Natural killer cell (primary cell): ENCODE data around the gene PRDM1. TPM values are rescaled to one million over a fixed set of nuclear protein-coding genes. Genes with fewer than 3 reads are reported as not detected.
A peak's percentile ranks its signal among the peaks of the same experiment; 100 is the strongest.

ENCODE experiments used
- ATAC-seq, 3 donors: fragments of 150-1000 bp in 2 of 3; fragments of 200-7000 bp in 1 of 3; cut with Tn5 transposase; 1 replicate in 1 of 3; 2 replicates in 2 of 3; pipeline ENCODE4 v1.10.0; 2021; ENCODE audit warnings: mild to moderate bottlenecking in 2 of 3, moderate library complexity in 2 of 3
- DNase-seq, 2 donors: peaks; one replicate each; pipeline versions ENCODE4 v3.0.0 to v3.0.0-alpha.2; 2013 to 2021; ENCODE audit warnings: mixed read lengths in 1 of 2
- H3K27ac ChIP-seq: one replicate; pipeline ENCODE4 v1.5.1; 2013; ENCODE audit warnings: mild to moderate bottlenecking, low read length
- H3K27me3 ChIP-seq: one replicate; pipeline ENCODE4 v1.6.1; 2013; ENCODE audit warnings: low read length; ENCODE audit not compliant: control insufficient read depth, insufficient read depth
- H3K36me3 ChIP-seq: one replicate; pipeline ENCODE4 v1.6.1; 2013; ENCODE audit warnings: low read length; ENCODE audit not compliant: control insufficient read depth, insufficient read depth
- H3K4me1 ChIP-seq: one replicate; pipeline ENCODE4 v1.6.1; 2013; ENCODE audit warnings: low read length; ENCODE audit not compliant: control insufficient read depth, insufficient read depth
- H3K4me3 ChIP-seq: one replicate; pipeline ENCODE4 v1.5.1; 2013; ENCODE audit warnings: low read length
- H3K9me3 ChIP-seq: one replicate; pipeline ENCODE4 v1.6.1; 2013; ENCODE audit warnings: low read length; ENCODE audit not compliant: control insufficient read depth, insufficient read depth
- H3K27ac Mint-ChIP-seq, 2 donors: one replicate each; pipeline ENCODE4 v1.8.0; 2022; ENCODE audit warnings: mild to moderate bottlenecking in 2 of 2, mixed read lengths in 2 of 2, moderate library complexity in 1 of 2
- H3K27me3 Mint-ChIP-seq, 2 donors: one replicate each; pipeline ENCODE4 v1.8.0; 2022; ENCODE audit warnings: low read depth in 2 of 2, mixed read lengths in 2 of 2
- H3K36me3 Mint-ChIP-seq: one replicate; pipeline ENCODE4 v1.8.0; 2022; ENCODE audit warnings: mixed read lengths
- H3K4me1 Mint-ChIP-seq, 2 donors: one replicate each; pipeline ENCODE4 v1.8.0; 2022; ENCODE audit warnings: mixed read lengths in 2 of 2
- H3K4me3 Mint-ChIP-seq: one replicate; pipeline ENCODE4 v1.8.0; 2022; ENCODE audit warnings: mild to moderate bottlenecking, moderate library complexity, mixed read lengths
- H3K9me3 Mint-ChIP-seq, 2 donors: one replicate each; pipeline ENCODE4 v1.8.0; 2022; ENCODE audit warnings: mixed read lengths in 2 of 2
- CTCF ChIP-seq: fragments of 200-600 bp; IDR thresholded peaks from one replicate; pipeline ENCODE4 v1.8.0; 2022; ENCODE audit warnings: antibody characterized with exemption
- WGBS: methylation state at CpG from one replicate; pipeline ENCODE4 v1.1.7; 2013; ENCODE audit warnings: missing lambda C conversion rate; ENCODE audit not compliant: insufficient coverage; 5-methylcytosine and 5-hydroxymethylcytosine counted together
- intact Hi-C: fragments of 100-400 bp; cut with micrococcal nuclease; formaldehyde crosslinking; loops from one replicate; pipeline ENCODE4 v1.14.2; 2022
- total RNA-seq, 4 donors: library from RNA; stranded (reverse); fragments of 120-200 nt in 1 of 4; gene quantifications; one replicate each; pipeline versions ENCODE4 v1.2.3 to v1.2.4, GENCODE V29; 2013 to 2022

PRDM1 gene
- total RNA-seq, 3 donors from 2014 or later (not counting 1 experiment from before 2014, with no cell fraction given), result 165 to 180 (median 177) TPM

GRCh38 chr6:106125925-106126435 is 39.8 kb downstream of the PRDM1 start:
- no peak overlapping the region for H3K4me3 Mint-ChIP-seq
- H3K36me3 ChIP-seq, result no peaks in the 10 kb centered on the region
- H3K4me1 ChIP-seq, result no peaks in the 10 kb centered on the region
- no peak overlapping the region for H3K27ac ChIP-seq
- no peaks in the 10 kb centered on the region for H3K9me3 Mint-ChIP-seq
- H3K9me3 ChIP-seq, result no peaks in the 10 kb centered on the region
- H3K4me1 Mint-ChIP-seq, result no peaks in the 10 kb centered on the region
- H3K27me3 Mint-ChIP-seq, result no peaks in the 10 kb centered on the region
- TF ChIP-seq CTCF, result no peak
- no peaks in the 10 kb centered on the region for H3K36me3 Mint-ChIP-seq
- no peak overlapping the region for H3K4me3 ChIP-seq
- 66% methylated on average over 6 of the region's 11 CpGs for WGBS
- H3K27ac Mint-ChIP-seq, result no peak overlapping the region
- DNase-seq (peak in 1 of 2 donors; percentile 46), ATAC-seq (no peak)
- H3K27me3 ChIP-seq, result no peaks in the 10 kb centered on the region
- intact Hi-C loops, result no loop called here

- Mint-ChIP-seq H3K4me3 (no peak overlapping the region), H3K27ac (no peak overlapping the region), H3K4me1 (no peaks in the 10 kb centered on the region), H3K36me3 (no peaks in the 10 kb centered on the region), H3K9me3 (no peaks in the 10 kb centered on the region), H3K27me3 (no peaks in the 10 kb centered on the region)
- ATAC-seq (no peak), DNase-seq (no peak)
- no peaks in the 10 kb centered on the region for H3K36me3 ChIP-seq
- H3K9me3 ChIP-seq, result no peaks in the 10 kb centered on the region
- H3K27ac ChIP-seq, result no peak overlapping the region
- intact Hi-C loops, result no loop called here
- no peak overlapping the region for H3K4me3 ChIP-seq
- TF ChIP-seq CTCF, result no peak
- no peaks in the 10 kb centered on the region for H3K4me1 ChIP-seq
- 77% methylated on average over 3 of the region's 3 CpGs for WGBS
- H3K27me3 ChIP-seq, result no peaks in the 10 kb centered on the region
Measured at GRCh38 chr6:106126482-106126881, 40.3 kb downstream of the PRDM1 start.

- no peaks in the 10 kb centered on the region for H3K27me3 ChIP-seq
- no peak overlapping the region for H3K4me3 ChIP-seq
- no peaks in the 10 kb centered on the region for H3K9me3 ChIP-seq
- no peak for TF ChIP-seq CTCF
- no peaks in the 10 kb centered on the region for H3K36me3 ChIP-seq
- Mint-ChIP-seq H3K9me3 (no peaks in the 10 kb centered on the region), H3K36me3 (no peaks in the 10 kb centered on the region), H3K4me1 (peaks cover 0 to 3% of the 10 kb centered on the region in 2 donors), H3K27ac (no peak overlapping the region), H3K4me3 (no peak overlapping the region), H3K27me3 (no peaks in the 10 kb centered on the region)
- intact Hi-C loops, result no loop called here
- WGBS, result 95% methylated on average over 9 of the region's 9 CpGs
- no peak overlapping the region for H3K27ac ChIP-seq
- DNase-seq, result no peak
- H3K4me1 ChIP-seq, result no peaks in the 10 kb centered on the region
- no peak for ATAC-seq
Measured at GRCh38 chr6:106128981-106129781, 43.0 kb downstream of the PRDM1 start.
